Stimulated activated CD4-positive, alpha-beta T cell treated with anti-CD3 and anti-CD28 coated beads, TNF-alpha, amount 100 ng/mL, for 1 hour (primary cell): Measurements from ENCODE around the gene AZI2.

Experiments
- DNase-seq, 3 donors: peaks; one replicate each; pipeline ENCODE4 v3.0.0-alpha.2; 2020; ENCODE audit warnings: low read depth in 3 of 3, low spot score in 1 of 3

AZI2 gene

GRCh38 chr3:28308196-28308595, 40.4 kb downstream of the AZI2 start:
- DNase-seq: no peak

GRCh38 chr3:28301688-28302087, 46.9 kb downstream of the AZI2 start:
- DNase-seq: no peak

GRCh38 chr3:28300345-28300962, 48.2 kb downstream of the AZI2 start:
- no peak for DNase-seq

GRCh38 chr3:28299705-28300104, 48.9 kb downstream of the AZI2 start:
- no peak for DNase-seq

- no peak for DNase-seq
Observed at GRCh38 chr3:28295898-28296490, 52.6 kb downstream of the AZI2 start.

- DNase-seq: no peak
Observed at GRCh38 chr3:28294667-28295413, 53.8 kb downstream of the AZI2 start.

GRCh38 chr3:28292622-28293021, 56.0 kb downstream of the AZI2 start:
- no peak for DNase-seq

GRCh38 chr3:28291577-28291976, 57.0 kb downstream of the AZI2 start:
- DNase-seq: no peak

GRCh38 chr3:28290863-28291300, 57.7 kb downstream of the AZI2 start:
- no peak for DNase-seq

- no peak for DNase-seq
Observed at GRCh38 chr3:28287046-28287445, 61.6 kb downstream of the AZI2 start.

GRCh38 chr3:28286595-28286994, 62.0 kb downstream of the AZI2 start:
- DNase-seq: no peak

- DNase-seq: no peak
Observed at GRCh38 chr3:28280781-28281180, 67.8 kb downstream of the AZI2 start.

GRCh38 chr3:28279770-28280169, 68.9 kb downstream of the AZI2 start:
- DNase-seq: no peak

GRCh38 chr3:28278918-28279317, 69.7 kb downstream of the AZI2 start:
- DNase-seq: no peak

GRCh38 chr3:28273837-28274236, 74.8 kb downstream of the AZI2 start:
- DNase-seq: no peak
